ENCODE results near the gene MMP8. TPM values are rescaled to one million over a fixed set of nuclear protein-coding genes. Genes with fewer than 3 reads are reported as not detected.

MMP8 gene
- total RNA-seq, 1 experiment from 2014 or later: not detected

GRCh38 chr11:102717280-102717679, 7.5 kb downstream of the MMP8 start:
- no peak overlapping the region for H3K27ac ChIP-seq (ENCODE audit: insufficient read length, low read depth, low read length)
- H4K5ac ChIP-seq (ENCODE audit: insufficient read length, low read depth, low read length): no peak overlapping the region
- Mint-ChIP-seq H3K4me3 (no peak overlapping the region), H3K9me3 (0 out of 5 replicates have a peak, but pooled peaks cover 0 to 3% of the 10 kb centered on the region in 2 experiments), H3K27me3 (ENCODE audit: low read depth) (no peaks in the 10 kb centered on the region), H3K27ac (no peak overlapping the region), H3K36me3 (ENCODE audit: insufficient read depth in 1 of 3, low read depth in 3 of 3) (no peaks in the 10 kb centered on the region), H3K4me1 (peaks cover 4% of the 10 kb centered on the region in 2 experiments; a peak in 3 of 4 replicates)
- H2AK5ac ChIP-seq (ENCODE audit: insufficient read length, low read length): no peak overlapping the region
- no peak for DNase-seq
- H2BK15ac ChIP-seq (ENCODE audit: low read depth, low read length): no peak overlapping the region
- H3K9me3 ChIP-seq (ENCODE audit: control insufficient read depth, low read depth, low read length): no peaks in the 10 kb centered on the region
- no peak overlapping the region for H3K18ac ChIP-seq (ENCODE audit: insufficient read length, low read depth, low read length)
- H3K56ac ChIP-seq (ENCODE audit: insufficient read length, low read depth, low read length): no peak overlapping the region
- no peak overlapping the region for H3K4me2 ChIP-seq (ENCODE audit: insufficient read depth, insufficient read length, low read length)
- no peak overlapping the region for H2BK5ac ChIP-seq (ENCODE audit: insufficient read length, low read length)
- no peaks in the 10 kb centered on the region for H3K27me3 ChIP-seq (ENCODE audit: insufficient read depth, low read length)
- no peak overlapping the region for H3K14ac ChIP-seq (ENCODE audit: insufficient read depth, low read length)
- no peak overlapping the region for H3T11ph ChIP-seq (ENCODE audit: low read length)
- H2AFZ ChIP-seq (ENCODE audit: low read length): no peak overlapping the region
- H2BK20ac ChIP-seq (ENCODE audit: low read depth, low read length, poor library complexity, severe bottlenecking): no peak overlapping the region
- H3K9ac ChIP-seq (ENCODE audit: extremely low read depth, insufficient read length, low read length): no peak overlapping the region
- no peaks in the 10 kb centered on the region for H3K23me2 ChIP-seq (ENCODE audit: insufficient read length, low read depth, low read length, poor library complexity, severe bottlenecking)
- no peak overlapping the region for H4K91ac ChIP-seq (ENCODE audit: insufficient read length, low read depth, low read length)
- no peak overlapping the region for H2BK12ac ChIP-seq (ENCODE audit: insufficient read length, low read depth, low read length)
- no peak for TF ChIP-seq CTCF (conservative IDR thresholded peaks at IDR 0.05)
- no peaks in the 10 kb centered on the region for H3K79me1 ChIP-seq (ENCODE audit: insufficient read depth, low read depth, low read length, poor library complexity, severe bottlenecking)
- no peaks in the 10 kb centered on the region for H3K79me2 ChIP-seq (ENCODE audit: insufficient read depth, low read length)
- no peak overlapping the region for H3K23ac ChIP-seq (ENCODE audit: insufficient read length, low read depth, low read length)
- H4K8ac ChIP-seq (replicated peaks; ENCODE audit: insufficient read length, low read depth, low read length): no peak overlapping the region
- no peaks in the 10 kb centered on the region for H3K4me1 ChIP-seq (ENCODE audit: insufficient read depth, low read length)
- no peak overlapping the region for H3K4ac ChIP-seq (ENCODE audit: low read depth, low read length)
- H2BK120ac ChIP-seq (ENCODE audit: low read depth, low read length, poor library complexity, severe bottlenecking): no peak overlapping the region
- H4K20me1 ChIP-seq (ENCODE audit: control insufficient read depth, insufficient read depth, insufficient read length): no peaks in the 10 kb centered on the region
